Measurements from ENCODE around the gene PLAAT2. TPM values are rescaled to one million over a fixed set of nuclear protein-coding genes. Genes with fewer than 3 reads are reported as not detected.
A peak's percentile ranks its signal among the peaks of the same experiment; 100 is the strongest.

Gene PLAAT2
- total RNA-seq, 4 donors from 2014 or later, result 38.7 to 47.9 (median 43.0) TPM; not detected in 1

DNA sequence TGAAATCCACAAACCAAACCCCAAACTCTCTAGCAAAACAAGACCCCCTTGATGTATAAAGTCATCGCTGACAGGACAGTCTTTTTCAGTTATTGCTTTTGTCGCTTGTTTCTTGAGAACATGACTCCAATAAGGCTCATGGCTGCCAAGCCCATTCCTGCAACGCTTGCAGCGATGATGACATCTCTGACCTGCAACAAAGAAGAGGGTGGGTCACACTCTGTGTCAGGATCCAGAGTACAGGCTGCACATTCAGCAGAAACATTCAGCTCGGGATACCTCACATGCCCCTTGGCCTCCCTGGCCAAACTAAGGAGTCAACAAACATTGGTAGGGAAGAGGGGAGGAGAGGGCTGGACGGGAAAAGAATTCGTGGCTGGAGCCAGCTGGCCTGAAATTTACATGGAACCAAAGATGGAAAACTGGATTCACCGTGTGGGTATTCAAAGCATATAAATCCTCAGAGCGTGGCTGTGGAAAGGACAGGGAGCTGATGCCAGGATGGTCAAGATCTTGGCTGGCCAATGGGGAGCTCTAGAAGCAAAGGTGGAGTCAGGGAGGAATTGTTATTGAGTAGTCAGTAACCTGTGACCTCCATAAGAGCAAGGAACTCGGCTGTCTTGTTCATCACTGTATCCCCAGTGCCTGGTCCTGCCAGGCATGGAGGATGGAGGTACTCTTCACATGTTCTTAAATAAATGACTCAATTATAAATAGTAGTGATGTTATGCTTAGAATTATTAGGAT is 11.8 kb upstream of the PLAAT2 start:
- intact Hi-C loops (cut with DNase I; ENCODE audit: low total_unique reads), result no loop called here
- TF ChIP-seq, protein P1, sequence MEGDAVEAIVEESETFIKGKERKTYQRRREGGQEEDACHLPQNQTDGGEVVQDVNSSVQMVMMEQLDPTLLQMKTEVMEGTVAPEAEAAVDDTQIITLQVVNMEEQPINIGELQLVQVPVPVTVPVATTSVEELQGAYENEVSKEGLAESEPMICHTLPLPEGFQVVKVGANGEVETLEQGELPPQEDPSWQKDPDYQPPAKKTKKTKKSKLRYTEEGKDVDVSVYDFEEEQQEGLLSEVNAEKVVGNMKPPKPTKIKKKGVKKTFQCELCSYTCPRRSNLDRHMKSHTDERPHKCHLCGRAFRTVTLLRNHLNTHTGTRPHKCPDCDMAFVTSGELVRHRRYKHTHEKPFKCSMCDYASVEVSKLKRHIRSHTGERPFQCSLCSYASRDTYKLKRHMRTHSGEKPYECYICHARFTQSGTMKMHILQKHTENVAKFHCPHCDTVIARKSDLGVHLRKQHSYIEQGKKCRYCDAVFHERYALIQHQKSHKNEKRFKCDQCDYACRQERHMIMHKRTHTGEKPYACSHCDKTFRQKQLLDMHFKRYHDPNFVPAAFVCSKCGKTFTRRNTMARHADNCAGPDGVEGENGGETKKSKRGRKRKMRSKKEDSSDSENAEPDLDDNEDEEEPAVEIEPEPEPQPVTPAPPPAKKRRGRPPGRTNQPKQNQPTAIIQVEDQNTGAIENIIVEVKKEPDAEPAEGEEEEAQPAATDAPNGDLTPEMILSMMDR (IDR thresholded peaks at IDR 0.05), result no peak
- TF ChIP-seq EP300 (IDR thresholded peaks at IDR 0.05; ENCODE audit: low read depth), result no peak
- no peak for TF ChIP-seq POLR2A (IDR thresholded peaks at IDR 0.05)
- no peak for TF ChIP-seq POLR2AphosphoS5 (IDR thresholded peaks at IDR 0.05)
- in situ Hi-C loops (cut with MboI; ENCODE audit: low pct_ligation_motif_present in 1 of 4, low pct_unique_long_range_greater_than_20kb in 1 of 4, low sequenced_read_pairs in 3 of 4), result no loop called here
- Histone ChIP-seq H3K4me1 (peaks cover 13 to 21% (median 16%) of the 10 kb centered on the region in 4 donors), H3K36me3 (peaks cover 0 to 3% (median 0%) of the 10 kb centered on the region in 4 donors), H3K9me3 (peaks cover 2 to 3% of the 10 kb centered on the region in 2 donors), H3K4me3 (peak overlapping the region; percentile 7 to 38 (median 12)), H3K27ac (peak overlapping the region; percentile 74 to 90 (median 87)), H3K27me3 (no peaks in the 10 kb centered on the region)
- DNase-seq, result no peak
- WGBS, 2 donors (ENCODE audit: low coverage in 1 of 2), result 46 to 55% methylated on average over 7 to 10 of the region's 10 CpGs

DNA sequence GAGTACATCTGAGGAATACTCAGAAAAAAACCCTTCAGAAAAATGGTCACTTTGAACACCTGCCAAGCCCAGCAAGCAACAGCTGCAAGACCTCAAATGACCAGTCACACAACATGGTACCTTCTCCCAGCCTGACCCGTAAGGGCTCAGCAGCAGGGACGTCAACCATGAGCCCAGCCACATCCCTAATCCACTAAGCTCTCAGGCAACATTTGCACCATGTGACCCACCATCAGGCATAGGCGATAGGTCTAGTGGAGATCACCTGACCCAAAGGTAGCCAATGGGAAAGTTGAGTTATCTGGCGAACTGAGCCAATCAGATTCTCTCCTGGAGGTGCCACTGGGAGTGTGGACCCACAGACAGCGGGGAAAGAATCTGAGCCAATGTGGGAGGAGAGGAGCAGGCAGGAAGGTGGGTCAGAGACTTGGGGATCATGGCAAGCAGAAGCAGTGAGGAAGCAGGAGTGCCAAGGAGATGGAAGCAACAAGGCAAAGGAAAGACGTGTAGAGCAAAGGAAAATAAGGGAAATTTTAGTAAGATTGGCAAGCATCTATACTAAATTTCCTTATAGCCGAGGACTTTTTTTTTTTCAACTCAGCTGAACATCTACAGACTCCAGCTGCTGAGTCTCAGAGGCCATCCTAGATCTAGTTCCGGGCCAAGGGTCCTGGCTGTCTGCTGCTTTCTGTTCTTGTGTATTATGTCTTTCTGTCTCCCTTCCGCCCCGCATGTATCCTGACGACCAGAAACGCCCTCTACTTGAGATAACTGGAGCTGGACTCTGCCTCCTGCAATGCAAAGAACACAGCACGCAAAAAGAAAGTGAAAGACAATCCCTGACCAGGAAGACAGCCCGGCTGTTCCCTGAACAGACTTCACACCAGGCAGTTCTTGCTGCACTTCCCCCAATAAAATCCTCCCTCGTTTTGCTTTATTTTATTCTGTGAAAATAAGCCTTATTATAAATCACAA is 11.0 kb upstream of the PLAAT2 start:
- Histone ChIP-seq H3K27ac (peak overlapping the region; percentile 74 to 90 (median 87)), H3K4me3 (peak overlapping the region; percentile 7 to 38 (median 12)), H3K27me3 (no peaks in the 10 kb centered on the region), H3K36me3 (no peaks in the 10 kb centered on the region), H3K4me1 (peaks cover 13 to 21% (median 16%) of the 10 kb centered on the region in 4 donors), H3K9me3 (no peaks in the 10 kb centered on the region)
- DNase-seq, result peak; percentile 81
- WGBS, 2 donors (ENCODE audit: low coverage in 1 of 2), result 29 to 37% methylated on average over 13 to 15 of the region's 15 CpGs
- intact Hi-C loops (cut with DNase I; ENCODE audit: low total_unique reads), result no loop called here
- in situ Hi-C loops (cut with MboI; ENCODE audit: low pct_ligation_motif_present in 1 of 4, low pct_unique_long_range_greater_than_20kb in 1 of 4, low sequenced_read_pairs in 3 of 4), result no loop called here
- TF ChIP-seq POLR2AphosphoS5 (IDR thresholded peaks at IDR 0.05) (peak in 2 of 3 donors; percentile 42 to 67), POLR2A (IDR thresholded peaks at IDR 0.05) (peak; percentile 25), EP300 (IDR thresholded peaks at IDR 0.05; ENCODE audit: low read depth) (no peak)

DNA sequence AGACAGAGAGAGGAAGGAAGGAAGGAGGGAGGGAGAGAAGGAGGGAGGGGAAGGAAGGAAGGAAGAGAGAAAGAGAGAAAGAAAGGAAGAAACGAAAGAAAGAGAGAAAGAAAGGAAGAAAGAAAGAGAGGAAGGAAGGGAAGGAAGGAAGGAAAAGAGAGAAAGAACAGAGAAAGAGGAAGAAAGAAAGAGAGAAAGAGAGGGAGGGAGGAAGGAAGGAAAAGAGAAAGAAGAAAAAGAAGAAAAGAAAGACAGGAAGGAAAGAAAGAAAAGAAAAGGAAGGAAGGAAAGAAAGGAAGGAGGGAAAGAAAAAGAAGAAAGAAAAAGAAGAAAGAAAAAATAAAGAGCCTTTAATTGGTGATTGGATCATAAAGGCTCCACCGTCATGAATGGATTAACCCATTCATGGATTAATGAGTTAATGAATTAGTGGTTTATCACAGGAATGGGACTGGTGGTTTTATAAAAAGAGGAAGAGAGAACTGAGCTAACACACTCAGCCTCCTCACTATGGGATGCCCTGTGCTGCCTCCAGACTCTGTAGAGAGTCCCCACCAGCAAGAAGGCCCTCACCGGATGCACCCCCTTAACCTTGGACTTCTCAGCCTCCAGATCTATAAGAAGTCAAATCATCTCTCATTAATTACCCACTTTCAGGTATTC is 9.0 kb upstream of the PLAAT2 start:
- no peak for DNase-seq
- intact Hi-C loops (cut with DNase I; ENCODE audit: low total_unique reads), result no loop called here
- Histone ChIP-seq H3K4me3 (no peak overlapping the region), H3K27me3 (no peaks in the 10 kb centered on the region), H3K36me3 (no peaks in the 10 kb centered on the region), H3K4me1 (peaks cover 21 to 30% (median 22%) of the 10 kb centered on the region in 4 donors), H3K27ac (no peak overlapping the region), H3K9me3 (no peaks in the 10 kb centered on the region)
- WGBS, 2 donors (ENCODE audit: low coverage in 1 of 2), result 57 to 67% methylated on average over 3 of the region's 3 CpGs
- in situ Hi-C loops (cut with MboI; ENCODE audit: low pct_ligation_motif_present in 1 of 4, low pct_unique_long_range_greater_than_20kb in 1 of 4, low sequenced_read_pairs in 3 of 4), result no loop called here
- TF ChIP-seq POLR2A (IDR thresholded peaks at IDR 0.05) (no peak), EP300 (IDR thresholded peaks at IDR 0.05; ENCODE audit: low read depth) (no peak), POLR2AphosphoS5 (IDR thresholded peaks at IDR 0.05) (no peak)
- TF ChIP-seq, protein P1 (IDR thresholded peaks at IDR 0.05), result no peak

DNA sequence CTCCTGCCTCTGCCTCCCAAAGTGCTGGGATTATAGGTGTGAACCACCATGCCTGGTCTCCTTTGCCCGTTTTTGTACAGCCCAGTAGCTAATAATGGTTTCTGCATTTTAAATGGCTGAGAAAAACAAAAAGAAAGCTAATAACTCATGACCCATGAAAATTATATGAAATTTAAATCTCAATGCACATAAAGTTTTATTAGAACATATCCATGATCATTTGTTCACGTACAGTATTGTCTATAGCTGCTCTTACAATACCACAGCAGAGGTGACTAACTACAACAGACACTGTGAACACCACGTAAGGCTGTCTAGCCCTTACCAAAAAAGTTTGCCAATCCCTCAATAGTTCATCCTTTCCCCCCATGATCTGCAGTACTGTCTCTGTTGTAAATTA is 6.4 kb upstream of the PLAAT2 start:
- Histone ChIP-seq H3K27ac (no peak overlapping the region), H3K36me3 (no peaks in the 10 kb centered on the region), H3K4me3 (no peak overlapping the region), H3K4me1 (peaks cover 22 to 34% (median 23%) of the 10 kb centered on the region in 4 donors), H3K27me3 (no peaks in the 10 kb centered on the region), H3K9me3 (no peaks in the 10 kb centered on the region)
- intact Hi-C loops (cut with DNase I; ENCODE audit: low total_unique reads), result no loop called here
- in situ Hi-C loops (cut with MboI; ENCODE audit: low pct_ligation_motif_present in 1 of 4, low pct_unique_long_range_greater_than_20kb in 1 of 4, low sequenced_read_pairs in 3 of 4), result no loop called here
- 90 to 91% methylated on average over 3 of the region's 3 CpGs for WGBS, 2 donors (ENCODE audit: low coverage in 1 of 2)
- DNase-seq, result no peak
- TF ChIP-seq EP300 (IDR thresholded peaks at IDR 0.05; ENCODE audit: low read depth) (no peak), POLR2A (IDR thresholded peaks at IDR 0.05) (no peak), POLR2AphosphoS5 (IDR thresholded peaks at IDR 0.05) (no peak)
- TF ChIP-seq, protein P1 (IDR thresholded peaks at IDR 0.05), result no peak
